Measurements from ENCODE around the gene PROSER2. TPM values are rescaled to one million over a fixed set of nuclear protein-coding genes. Genes with fewer than 3 reads are reported as not detected.

Gene PROSER2
- total and polyA plus RNA-seq, 10 donors = 1.6 to 15.4 (median 6.1) TPM

DNA sequence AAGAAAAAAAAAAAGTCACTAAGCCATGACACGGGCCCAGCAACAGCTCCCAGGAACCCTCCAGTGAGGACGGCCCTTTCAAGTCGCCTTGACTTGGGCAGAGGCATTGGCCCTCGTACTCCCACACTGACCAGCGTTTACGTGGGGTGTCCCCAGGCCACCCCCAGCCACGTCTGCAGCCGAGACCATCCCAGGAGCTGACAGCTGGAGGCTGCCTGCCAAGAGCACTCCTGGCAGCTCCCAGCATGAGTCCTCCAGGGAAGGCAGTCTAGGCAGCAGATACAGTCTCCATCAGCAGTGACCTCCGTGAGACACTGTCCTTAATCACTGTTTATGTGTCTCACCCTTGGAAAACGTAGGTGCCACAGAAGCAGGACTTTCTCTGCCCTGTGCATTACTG lies 86.5 kb downstream of the PROSER2 start:
- Histone ChIP-seq H3K4me3 (no peak overlapping the region), H3K27me3 (replicated peaks in 1 of 7) (no peaks in the 10 kb centered on the region), H3K9me3 (no peaks in the 10 kb centered on the region), H3K36me3 (no peaks in the 10 kb centered on the region), H3K27ac (no peak overlapping the region), H3K4me1 (peaks cover 0 to 4% (median 0%) of the 10 kb centered on the region in 6 donors)
- 62 to 93% (median 84%) methylated on average over 10 of the region's 10 CpGs for WGBS, 5 donors
- DNase-seq = peak; percentile 61
- intact Hi-C loops (cut with DNase I; ENCODE audit: low total_unique reads) = no loop called here
- TF ChIP-seq POLR2A (IDR thresholded peaks at IDR 0.05) (no peak), POLR2AphosphoS5 (IDR thresholded peaks at IDR 0.05) (no peak)
- TF ChIP-seq, protein P1, sequence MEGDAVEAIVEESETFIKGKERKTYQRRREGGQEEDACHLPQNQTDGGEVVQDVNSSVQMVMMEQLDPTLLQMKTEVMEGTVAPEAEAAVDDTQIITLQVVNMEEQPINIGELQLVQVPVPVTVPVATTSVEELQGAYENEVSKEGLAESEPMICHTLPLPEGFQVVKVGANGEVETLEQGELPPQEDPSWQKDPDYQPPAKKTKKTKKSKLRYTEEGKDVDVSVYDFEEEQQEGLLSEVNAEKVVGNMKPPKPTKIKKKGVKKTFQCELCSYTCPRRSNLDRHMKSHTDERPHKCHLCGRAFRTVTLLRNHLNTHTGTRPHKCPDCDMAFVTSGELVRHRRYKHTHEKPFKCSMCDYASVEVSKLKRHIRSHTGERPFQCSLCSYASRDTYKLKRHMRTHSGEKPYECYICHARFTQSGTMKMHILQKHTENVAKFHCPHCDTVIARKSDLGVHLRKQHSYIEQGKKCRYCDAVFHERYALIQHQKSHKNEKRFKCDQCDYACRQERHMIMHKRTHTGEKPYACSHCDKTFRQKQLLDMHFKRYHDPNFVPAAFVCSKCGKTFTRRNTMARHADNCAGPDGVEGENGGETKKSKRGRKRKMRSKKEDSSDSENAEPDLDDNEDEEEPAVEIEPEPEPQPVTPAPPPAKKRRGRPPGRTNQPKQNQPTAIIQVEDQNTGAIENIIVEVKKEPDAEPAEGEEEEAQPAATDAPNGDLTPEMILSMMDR (IDR thresholded peaks at IDR 0.05 in 8 of 11, conservative IDR thresholded peaks at IDR 0.05 in 3 of 11) = no peak

DNA sequence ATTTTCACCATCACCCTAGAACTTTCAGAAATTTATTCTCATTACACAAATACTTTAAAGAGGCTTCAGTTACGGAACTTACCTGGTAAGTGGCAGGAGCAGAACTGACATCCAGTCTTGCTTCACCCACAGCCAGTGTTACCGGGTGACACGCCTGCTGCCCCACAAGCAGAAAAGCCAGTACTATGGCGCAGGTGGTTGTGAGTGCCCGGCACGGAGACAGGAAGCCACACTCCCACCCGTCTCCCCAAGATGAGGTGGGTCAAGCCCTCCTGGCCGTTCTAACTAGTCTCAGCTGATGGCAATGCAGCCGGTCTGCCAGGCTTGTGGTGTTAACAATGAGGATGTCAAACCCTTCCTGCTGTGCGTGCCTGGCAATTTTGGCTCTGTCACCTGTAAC lies 86.9 kb downstream of the PROSER2 start:
- 74 to 89% (median 84%) methylated on average over 9 to 10 of the region's 10 CpGs for WGBS, 5 donors
- no peaks in the 10 kb centered on the region for H3K9me3 ChIP-seq
- no peak overlapping the region for H3K27ac ChIP-seq
- intact Hi-C loops (cut with DNase I; ENCODE audit: low total_unique reads) = no loop called here
- TF ChIP-seq POLR2A (IDR thresholded peaks at IDR 0.05) = no peak
- TF ChIP-seq POLR2AphosphoS5 (IDR thresholded peaks at IDR 0.05) = no peak
- H3K27me3 ChIP-seq (replicated peaks in 1 of 7) = no peaks in the 10 kb centered on the region
- no peak overlapping the region for H3K4me3 ChIP-seq
- H3K4me1 ChIP-seq = peaks cover 0 to 4% (median 0%) of the 10 kb centered on the region in 6 donors
- no peak for DNase-seq
- no peaks in the 10 kb centered on the region for H3K36me3 ChIP-seq

DNA sequence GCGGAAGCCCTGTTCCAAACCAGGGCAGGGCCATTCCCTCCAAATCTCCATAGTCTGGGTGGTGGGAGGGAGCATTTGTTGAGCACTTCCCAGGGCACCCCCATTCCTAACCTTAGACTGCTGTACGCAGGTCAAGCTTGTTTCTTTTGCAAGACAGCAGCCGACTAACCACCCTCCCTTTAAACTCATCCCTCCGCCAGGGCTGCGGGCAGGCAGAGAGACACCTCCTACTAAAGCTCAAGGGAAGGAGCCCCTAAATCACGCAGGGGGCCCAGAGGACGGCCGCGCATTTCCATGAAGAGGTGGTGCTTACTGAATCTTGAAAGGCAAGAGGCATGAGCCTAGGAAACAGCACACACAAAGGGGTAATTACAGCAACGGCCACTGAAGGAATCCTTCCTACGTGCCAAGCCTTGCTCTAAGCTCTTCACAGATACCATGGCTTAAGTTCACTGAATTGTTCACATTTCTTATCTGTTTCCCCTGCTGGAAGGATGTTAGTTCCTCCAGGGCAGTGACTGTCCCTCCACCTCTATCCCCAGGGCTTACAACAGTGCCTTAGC lies 90.0 kb downstream of the PROSER2 start:
- DNase-seq = no peak
- 75 to 89% (median 77%) methylated on average over 11 of the region's 11 CpGs for WGBS, 5 donors
- H3K4me3 ChIP-seq = no peak overlapping the region
- H3K36me3 ChIP-seq = peaks cover 0 to under 1% (median 0%) of the 10 kb centered on the region in 6 donors
- TF ChIP-seq POLR2AphosphoS5 (IDR thresholded peaks at IDR 0.05) = no peak
- TF ChIP-seq, protein P1 (IDR thresholded peaks at IDR 0.05 in 8 of 11, conservative IDR thresholded peaks at IDR 0.05 in 3 of 11) = no peak
- TF ChIP-seq POLR2A (IDR thresholded peaks at IDR 0.05) = no peak
- H3K9me3 ChIP-seq = no peaks in the 10 kb centered on the region
- intact Hi-C loops (cut with DNase I; ENCODE audit: low total_unique reads) = no loop called here
- H3K27ac ChIP-seq = no peak overlapping the region
- H3K27me3 ChIP-seq (replicated peaks in 1 of 7) = no peaks in the 10 kb centered on the region
- no peaks in the 10 kb centered on the region for H3K4me1 ChIP-seq

DNA sequence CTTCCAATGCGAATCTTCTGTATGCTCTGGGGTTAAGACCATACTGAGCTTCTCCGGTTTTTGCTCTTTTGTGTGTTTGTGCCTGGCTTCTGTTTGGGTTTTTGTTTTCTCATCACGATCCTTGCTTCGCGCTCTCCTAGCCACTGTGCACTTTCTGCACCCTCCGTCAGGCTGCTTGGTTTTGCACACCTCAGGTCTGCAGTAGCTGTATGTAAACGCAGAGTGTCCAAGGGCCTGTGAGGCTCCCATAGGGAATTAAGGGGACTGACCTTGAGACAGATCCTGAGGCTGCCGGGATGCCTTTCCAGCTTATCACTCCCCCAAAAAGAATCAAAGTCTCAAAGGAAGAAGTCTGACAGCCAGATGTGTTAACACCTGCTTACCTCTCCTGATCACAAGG lies 95.2 kb downstream of the PROSER2 start:
- peaks cover 0 to 53% (median 34%) of the 10 kb centered on the region in 6 donors for H3K36me3 ChIP-seq
- no peak for DNase-seq
- TF ChIP-seq, protein P1 (IDR thresholded peaks at IDR 0.05 in 8 of 11, conservative IDR thresholded peaks at IDR 0.05 in 3 of 11) = no peak
- TF ChIP-seq POLR2A (IDR thresholded peaks at IDR 0.05) = no peak
- TF ChIP-seq POLR2AphosphoS5 (IDR thresholded peaks at IDR 0.05) = no peak
- H3K9me3 ChIP-seq = no peaks in the 10 kb centered on the region
- intact Hi-C loops (cut with DNase I; ENCODE audit: low total_unique reads) = no loop called here
- no peaks in the 10 kb centered on the region for H3K27me3 ChIP-seq (replicated peaks in 1 of 7)
- H3K27ac ChIP-seq = no peak overlapping the region
- no peak overlapping the region for H3K4me3 ChIP-seq
- 84 to 92% (median 90%) methylated on average over 8 of the region's 8 CpGs for WGBS, 5 donors
- H3K4me1 ChIP-seq = peaks cover 0 to 5% (median 2%) of the 10 kb centered on the region in 6 donors

Data from spleen (tissue), 11 donors.